H1 (cell line): Measurements from ENCODE around the gene RPL14. TPM values are rescaled to one million over a fixed set of nuclear protein-coding genes. Genes with fewer than 3 reads are reported as not detected.

Experiments used
- ASH2L ChIP-seq: fragments of 200-600, 300-600 bp; sonication (generic); IDR thresholded peaks from one replicate; pipeline ENCODE4 v1.7.1; 2017; ENCODE audit warnings: low read length
- ATF3 ChIP-seq: IDR thresholded peaks from 2 replicates; pipeline ENCODE4 v1.6.1; 2011; ENCODE audit warnings: low read depth, mild to moderate bottlenecking, low read length; ENCODE audit not compliant: insufficient read depth
- BACH1 ChIP-seq: IDR thresholded peaks from 2 replicates; pipeline ENCODE4 v1.6.1; 2012; ENCODE audit warnings: low read length, improper control_type of control experiment
- CBX8 ChIP-seq: fragments of 300-800, 300-1000 bp; sonication (generic); IDR thresholded peaks from 2 replicates; pipeline ENCODE4 v1.7.1; 2016; ENCODE audit warnings: low read depth, low read length, borderline replicate concordance
- CHD2 ChIP-seq: IDR thresholded peaks from 2 replicates; pipeline ENCODE4 v1.6.1; 2012; ENCODE audit warnings: low read length, improper control_type of control experiment
- CREB1 ChIP-seq: IDR thresholded peaks from 2 replicates; pipeline ENCODE4 v1.6.1; 2012; ENCODE audit warnings: inconsistent platforms
- HDAC6 ChIP-seq: IDR thresholded peaks from one replicate; pipeline ENCODE4 v1.7.1; 2012; ENCODE audit warnings: low read depth, mild to moderate bottlenecking, inconsistent platforms, low read length, moderate library complexity
- KDM4A ChIP-seq: IDR thresholded peaks from one replicate; pipeline ENCODE4 v1.7.1; 2012; ENCODE audit warnings: low read depth, mild to moderate bottlenecking, moderate library complexity, low read length, inconsistent platforms; ENCODE audit not compliant: severe bottlenecking
- MAFK ChIP-seq: IDR thresholded peaks from 2 replicates; pipeline ENCODE4 v1.6.1; 2012; ENCODE audit warnings: low read depth, mild to moderate bottlenecking, improper control_type of control experiment, low read length
- POLR2A ChIP-seq, 2 experiments: IDR thresholded peaks; 1 replicate in 1 of 2; 2 replicates in 1 of 2; pipeline ENCODE4 v1.6.1; 2011; ENCODE audit warnings: low read depth in 2 of 2, low read length in 2 of 2, mild to moderate bottlenecking in 2 of 2; ENCODE audit errors: control extremely low read depth in 1 of 2
- POU5F1 ChIP-seq: IDR thresholded peaks from 2 replicates; pipeline ENCODE4 v1.6.1; 2011; ENCODE audit warnings: low read depth, mild to moderate bottlenecking, low read length, moderate library complexity
- RAD21 ChIP-seq, 2 experiments: IDR thresholded peaks in 1 of 2; conservative IDR thresholded peaks in 1 of 2; 2 replicates each; pipeline ENCODE4 v1.6.1; 2011; ENCODE audit warnings: low read depth in 2 of 2, low read length in 2 of 2, improper control_type of control experiment in 1 of 2, inconsistent platforms in 1 of 2, mild to moderate bottlenecking in 1 of 2, moderate library complexity in 1 of 2
- RBBP5 ChIP-seq: IDR thresholded peaks from 2 replicates; pipeline ENCODE4 v1.7.1; 2012; ENCODE audit warnings: low read depth, mild to moderate bottlenecking, inconsistent platforms, low read length, moderate library complexity, borderline replicate concordance
- RNF2 ChIP-seq: fragments of 200-900, 300-1000 bp; sonication (generic); IDR thresholded peaks from 2 replicates; pipeline ENCODE4 v1.7.1; 2016; ENCODE audit warnings: borderline replicate concordance, low read depth, mild to moderate bottlenecking, antibody characterized with exemption, low read length; ENCODE audit not compliant: poor library complexity, severe bottlenecking; ENCODE audit errors: missing control alignments
- SAP30 ChIP-seq: fragments of 300-600 bp; sonication (generic); IDR thresholded peaks from 2 replicates; pipeline ENCODE4 v1.7.1; 2012; ENCODE audit warnings: low read length, moderate library complexity, mild to moderate bottlenecking, inconsistent platforms; ENCODE audit not compliant: insufficient read depth, insufficient replicate concordance
- SUZ12 ChIP-seq: fragments of 200-600 bp; sonication (generic); IDR thresholded peaks from 2 replicates; pipeline ENCODE4 v1.6.1; 2012; ENCODE audit warnings: mild to moderate bottlenecking, inconsistent platforms, low read length, moderate library complexity, mixed read lengths
- TAF7 ChIP-seq: optimal IDR thresholded peaks from 2 replicates; pipeline ENCODE3; 2011; ENCODE audit warnings: low read depth, mild to moderate bottlenecking, inconsistent platforms, low read length, moderate library complexity, borderline replicate concordance
- TEAD4 ChIP-seq: IDR thresholded peaks from 2 replicates; pipeline ENCODE4 v1.6.1; 2012; ENCODE audit warnings: low read depth, low read length, inconsistent platforms, mixed read lengths
- ZNF274 ChIP-seq: IDR thresholded peaks from 2 replicates; pipeline ENCODE4 v1.7.0; 2012; ENCODE audit warnings: low read length, borderline replicate concordance; ENCODE audit errors: extremely low read depth
- polyA plus RNA-seq, 7 experiments: library from polyadenylated mRNA; depleted of rRNA in 3 of 7; stranded (reverse) in 5 of 7; unstranded in 2 of 7; fragments of >200 nt in 5 of 7; fragments of 200-250 nt in 2 of 7; gene quantifications; 1 replicate in 5 of 7; 2 replicates in 1 of 7; 4 replicates in 1 of 7; pipeline versions ENCODE4 v1.2.1 to v1.2.3, GENCODE V29; 2011 to 2013; ENCODE audit warnings: missing spikeins in 2 of 7, mixed read lengths in 2 of 7
- total RNA-seq: library from RNA; stranded (reverse); fragmentation: NEBNext Ultra II Directional; extraction: Animal tissue kit (Norgen Biotek cat#: 25700); gene quantifications from 2 replicates; pipeline ENCODE4 v1.2.1, GENCODE V29; 2021
- TF ChIP-seq, protein P1 (sequence below), 3 experiments: IDR thresholded peaks; 1 replicate in 2 of 3; 2 replicates in 1 of 3; pipeline versions ENCODE4 v1.5.1 to v1.6.1; 2011; ENCODE audit warnings: low read length in 3 of 3, mild to moderate bottlenecking in 3 of 3, inconsistent platforms in 2 of 3, low read depth in 1 of 3, moderate library complexity in 1 of 3; ENCODE audit not compliant: insufficient read depth in 1 of 3; ENCODE audit errors: control extremely low read depth in 1 of 3

The RPL14 gene
- total and polyA plus RNA-seq, 2 of the 8 experiments (the other 6 are each of a cell fraction or from before 2014, with no cell fraction given) = 1,192 to 2,341 TPM

- TF ChIP-seq, protein P1, sequence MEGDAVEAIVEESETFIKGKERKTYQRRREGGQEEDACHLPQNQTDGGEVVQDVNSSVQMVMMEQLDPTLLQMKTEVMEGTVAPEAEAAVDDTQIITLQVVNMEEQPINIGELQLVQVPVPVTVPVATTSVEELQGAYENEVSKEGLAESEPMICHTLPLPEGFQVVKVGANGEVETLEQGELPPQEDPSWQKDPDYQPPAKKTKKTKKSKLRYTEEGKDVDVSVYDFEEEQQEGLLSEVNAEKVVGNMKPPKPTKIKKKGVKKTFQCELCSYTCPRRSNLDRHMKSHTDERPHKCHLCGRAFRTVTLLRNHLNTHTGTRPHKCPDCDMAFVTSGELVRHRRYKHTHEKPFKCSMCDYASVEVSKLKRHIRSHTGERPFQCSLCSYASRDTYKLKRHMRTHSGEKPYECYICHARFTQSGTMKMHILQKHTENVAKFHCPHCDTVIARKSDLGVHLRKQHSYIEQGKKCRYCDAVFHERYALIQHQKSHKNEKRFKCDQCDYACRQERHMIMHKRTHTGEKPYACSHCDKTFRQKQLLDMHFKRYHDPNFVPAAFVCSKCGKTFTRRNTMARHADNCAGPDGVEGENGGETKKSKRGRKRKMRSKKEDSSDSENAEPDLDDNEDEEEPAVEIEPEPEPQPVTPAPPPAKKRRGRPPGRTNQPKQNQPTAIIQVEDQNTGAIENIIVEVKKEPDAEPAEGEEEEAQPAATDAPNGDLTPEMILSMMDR (IDR thresholded peaks at IDR 0.05; ENCODE audit: control extremely low read depth in 1 of 3, insufficient read depth in 1 of 3, low read depth in 1 of 3, low read length in 3 of 3) = no peak
- TF ChIP-seq SAP30 (peak; percentile 25), POU5F1 (no peak), CHD2 (peak; percentile 57; the same call in 1 of the 2 replicates), ATF3 (no peak), RAD21 (IDR thresholded peaks at IDR 0.05 in 1 of 2, conservative IDR thresholded peaks at IDR 0.05 in 1 of 2; ENCODE audit: low read depth in 2 of 2, low read length in 2 of 2) (no peak), KDM4A (peak; percentile 44), TAF7 (peak; percentile 92), CREB1 (peak; percentile 79), SUZ12 (no peak), MAFK (no peak), RNF2 (no peak), RBBP5 (peak; percentile 45; the same call in 1 of the 2 replicates), TEAD4 (0 out of 2 replicates have a peak, but pooled peaks have one; percentile 4), CBX8 (no peak), ZNF274 (no peak), HDAC6 (no peak), BACH1 (no peak), ASH2L (peak; percentile 63), POLR2A (IDR thresholded peaks at IDR 0.05; ENCODE audit: control extremely low read depth in 1 of 2, low read depth in 2 of 2, low read length in 2 of 2) (peak; percentile 95 to 98)
Measured at GRCh38 chr3:40456940-40457823, at the start of gene RPL14 (continued).
